GM15510 (cell line): ENCODE data around the gene ST7.

Source experiments
- POLR2A ChIP-seq: IDR thresholded peaks from 3 replicates; pipeline ENCODE4 v1.6.1; 2011; ENCODE audit warnings: borderline replicate concordance; ENCODE audit not compliant: insufficient read length; ENCODE audit errors: extremely low read depth

The ST7 gene

DNA sequence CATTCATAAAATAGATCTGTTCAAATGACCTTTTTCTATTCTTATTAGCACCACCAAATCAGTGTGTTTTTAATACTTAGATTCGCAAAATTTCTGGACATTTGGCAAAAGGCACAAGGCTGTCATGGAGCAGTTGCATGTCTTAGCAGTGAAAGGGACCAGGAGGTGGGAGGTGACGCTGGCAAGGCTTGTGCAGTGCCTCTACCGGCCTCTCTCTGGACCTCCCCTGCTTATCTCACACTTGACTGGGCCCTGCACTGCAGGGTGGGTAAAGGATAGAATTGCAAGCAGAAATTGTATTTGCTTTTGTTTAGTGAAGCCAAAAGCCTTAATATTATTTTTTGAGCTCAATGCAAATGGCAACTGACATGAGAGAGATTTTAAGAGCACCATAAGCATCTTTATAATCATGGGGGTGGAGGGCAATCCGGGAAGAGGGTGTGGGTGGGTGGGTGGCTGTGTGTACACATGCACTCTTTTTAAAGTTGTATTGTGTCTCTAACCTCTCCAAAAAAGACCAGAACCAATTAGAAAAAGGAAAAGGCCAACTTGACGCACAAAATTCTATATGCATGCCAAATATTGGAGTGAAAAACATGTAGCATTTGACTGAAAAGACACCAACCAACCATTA is 263.3 kb downstream of the ST7 start:
- no peak for TF ChIP-seq POLR2A

DNA sequence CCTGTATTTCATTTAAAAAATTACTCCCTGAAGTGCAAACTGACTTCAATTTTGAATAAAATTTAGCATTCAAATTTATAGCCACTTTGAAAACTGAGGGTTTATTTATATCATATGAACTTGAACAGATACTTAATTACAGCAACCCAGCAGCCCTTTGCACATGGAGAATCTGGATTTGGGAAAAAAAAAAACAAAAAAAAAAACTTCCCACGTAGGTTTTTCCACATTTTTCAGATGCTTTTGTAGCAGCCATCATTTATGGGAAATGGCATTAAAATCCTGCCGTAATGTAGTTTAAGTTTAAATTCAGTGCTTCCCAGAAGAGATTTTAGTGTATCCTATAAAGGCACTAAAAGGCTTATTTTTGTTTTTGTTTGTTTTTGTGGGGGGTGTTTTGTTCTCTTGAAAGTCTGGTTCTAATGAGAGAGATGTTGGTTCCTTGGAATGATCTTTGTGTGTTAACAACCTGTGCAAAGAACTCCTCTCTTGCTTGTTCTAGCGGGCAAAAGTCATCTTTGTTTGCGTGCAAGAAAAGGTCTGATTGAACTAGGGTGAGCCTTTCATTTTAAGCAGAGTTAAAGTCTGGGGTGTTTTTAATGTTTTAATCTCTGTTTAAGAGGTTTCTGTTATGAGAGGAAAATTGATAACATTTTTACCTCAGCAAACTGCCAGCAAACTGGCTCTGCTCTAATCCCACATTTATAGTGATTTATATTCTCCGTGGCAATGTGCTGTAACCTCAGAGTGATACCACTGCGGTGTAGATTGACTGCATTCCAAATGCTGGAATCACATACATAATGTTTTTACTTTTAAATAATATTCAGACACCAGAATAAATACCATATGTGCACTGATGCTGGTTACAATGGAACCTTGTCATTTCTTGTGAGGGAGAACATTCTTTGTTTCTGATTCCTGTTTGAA is 264.1 kb downstream of the ST7 start:
- TF ChIP-seq POLR2A: no peak

DNA sequence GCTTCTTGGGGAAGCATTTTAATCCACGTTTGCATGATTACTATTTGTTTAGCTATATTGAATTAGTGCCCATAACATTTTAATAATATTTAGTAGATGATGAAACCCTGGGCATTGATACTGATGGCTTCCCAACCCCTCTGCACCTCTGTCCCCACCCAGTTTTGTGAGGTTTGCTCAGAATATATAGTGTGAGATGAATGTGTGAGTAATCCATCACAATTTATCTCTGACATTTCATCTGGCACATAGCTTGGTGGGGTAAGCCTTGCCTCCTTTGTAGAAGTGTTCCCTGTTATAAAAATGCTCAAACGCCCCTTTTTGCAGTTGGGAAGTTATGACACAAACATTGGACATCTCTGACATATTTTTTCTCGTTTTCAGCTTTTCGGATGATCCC is 265.4 kb downstream of the ST7 start:
- no peak for TF ChIP-seq POLR2A

DNA sequence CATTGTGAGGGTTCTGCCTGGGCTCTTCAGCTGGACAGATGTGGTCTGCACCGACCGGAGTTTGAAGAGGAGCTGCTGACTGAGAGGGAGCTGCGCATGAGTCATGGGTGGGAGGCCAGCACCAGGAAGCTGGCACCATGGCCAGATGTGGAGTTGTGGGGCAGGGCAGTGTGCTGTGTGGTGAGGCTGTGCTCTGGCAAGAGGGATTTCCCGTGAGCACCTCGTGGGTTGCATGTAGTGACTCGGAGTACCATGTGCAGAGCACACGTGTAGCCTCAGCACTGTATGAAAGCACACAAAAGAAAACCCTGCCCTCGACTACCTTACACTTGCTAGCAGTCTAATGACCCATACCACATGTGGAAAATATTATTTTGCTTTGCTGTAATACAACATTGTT is 266.2 kb downstream of the ST7 start:
- no peak for TF ChIP-seq POLR2A

DNA sequence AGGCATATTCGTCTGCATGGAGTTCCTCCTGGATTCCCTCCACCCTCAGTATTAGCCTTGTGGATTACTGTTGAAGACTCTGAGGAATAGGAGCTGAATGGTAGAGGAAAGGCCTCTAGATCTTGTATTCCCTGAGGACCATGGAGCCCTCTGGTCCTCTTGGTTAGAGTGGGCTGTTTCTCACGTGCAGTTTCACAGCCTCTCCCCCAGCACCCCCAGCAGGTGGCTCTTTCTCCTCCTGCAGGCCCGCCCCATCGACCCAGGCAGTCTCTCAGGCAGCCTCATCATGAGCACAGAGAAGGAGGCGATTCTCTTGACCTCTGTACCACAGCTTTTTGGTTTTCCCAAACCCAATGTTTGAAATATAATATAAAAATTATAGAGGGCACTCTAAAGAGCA is 267.5 kb downstream of the ST7 start:
- TF ChIP-seq POLR2A: no peak

DNA sequence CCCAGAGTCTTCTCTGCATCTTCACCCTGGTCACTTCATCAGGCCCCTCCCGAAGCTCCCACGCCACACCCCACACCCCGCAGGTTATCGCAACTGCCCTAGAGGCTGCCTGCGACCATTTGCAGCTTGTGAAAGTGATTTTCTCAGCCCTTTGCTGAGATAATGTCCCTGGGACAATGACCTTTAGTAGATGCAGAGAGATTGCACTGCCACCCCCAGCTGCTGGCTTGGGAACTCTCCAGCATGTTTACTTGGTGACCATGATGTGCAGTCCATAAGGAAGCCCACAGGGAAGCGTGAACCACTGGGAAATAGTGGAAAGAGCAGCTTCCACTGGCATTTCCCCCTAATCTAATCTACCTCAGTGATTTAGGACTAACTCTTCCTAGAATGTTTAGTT is 272.2 kb downstream of the ST7 start:
- no peak for TF ChIP-seq POLR2A

DNA sequence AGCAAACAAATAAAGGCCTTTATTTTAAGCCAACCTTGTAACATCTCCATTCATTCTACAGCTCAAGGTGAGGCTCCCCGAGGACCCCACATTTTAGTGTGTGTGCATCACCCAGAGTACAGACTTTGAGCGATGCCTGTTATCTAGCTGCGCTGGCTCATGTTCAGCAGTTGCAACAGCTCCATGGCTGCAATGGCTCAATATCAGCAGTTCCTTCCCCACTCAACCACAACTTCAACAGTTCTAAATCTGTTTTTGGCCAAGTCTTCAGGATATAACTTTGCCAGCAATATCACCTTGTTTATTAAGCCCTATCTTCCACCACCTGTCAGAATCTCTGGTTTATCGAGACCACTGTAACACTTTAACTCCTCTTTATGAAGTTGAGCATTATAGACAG is 273.8 kb downstream of the ST7 start:
- TF ChIP-seq POLR2A: no peak

DNA sequence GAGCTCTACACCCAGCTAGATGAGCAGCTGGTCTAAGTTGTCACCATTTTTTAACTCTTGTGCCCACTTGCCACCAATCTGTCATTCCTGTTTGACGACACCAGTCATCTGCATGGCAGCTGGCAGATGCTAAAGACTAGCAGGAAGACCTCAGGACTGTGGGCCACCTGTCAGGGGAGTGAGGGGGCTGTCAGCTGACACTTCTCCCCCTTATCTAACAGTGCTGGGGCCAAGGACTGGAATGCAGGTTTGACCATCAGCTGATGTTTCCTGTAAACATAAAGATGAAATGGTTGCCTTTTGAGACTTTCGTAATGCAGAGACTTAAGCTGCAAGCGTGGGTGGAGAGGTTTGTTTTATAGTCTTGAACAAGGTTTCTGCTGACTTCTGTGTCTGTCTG is 276.0 kb downstream of the ST7 start:
- no peak for TF ChIP-seq POLR2A

DNA sequence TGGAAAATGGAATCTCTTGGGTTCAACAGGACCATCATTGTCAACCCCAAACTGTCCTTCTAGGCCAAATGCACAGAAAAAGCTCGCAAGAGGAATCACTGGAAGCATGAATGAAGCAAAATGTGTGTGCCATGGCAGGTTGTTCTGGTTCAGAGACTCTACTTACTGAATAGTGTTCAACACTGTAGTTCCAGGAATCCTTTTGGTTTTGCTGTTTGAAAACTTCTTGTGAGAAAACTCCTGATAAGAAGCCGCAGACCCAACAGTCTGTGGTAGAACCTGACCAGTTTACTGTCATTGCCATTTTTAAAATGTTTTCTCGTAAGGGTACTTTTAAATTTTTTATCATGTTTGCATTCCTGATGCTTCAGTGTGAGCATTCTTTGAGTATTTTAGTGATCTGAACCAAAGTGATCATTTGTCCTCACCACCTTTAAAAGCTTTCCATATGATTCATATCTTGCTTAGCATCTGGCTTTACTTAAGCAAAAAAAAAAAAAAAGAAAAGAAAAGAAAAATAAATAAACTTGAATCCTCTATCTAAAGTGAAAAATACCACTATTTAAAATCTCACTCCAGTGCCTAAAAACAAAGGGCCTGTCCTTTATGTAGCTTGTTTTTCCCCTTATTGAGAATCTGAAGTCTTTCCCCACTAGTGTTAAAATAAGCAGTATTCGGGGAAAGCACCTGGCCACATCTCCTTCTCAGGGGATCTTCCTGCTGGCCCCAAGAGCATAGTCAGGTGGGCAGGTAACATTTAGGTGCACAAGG is 277.2 kb downstream of the ST7 start:
- TF ChIP-seq POLR2A: no peak

DNA sequence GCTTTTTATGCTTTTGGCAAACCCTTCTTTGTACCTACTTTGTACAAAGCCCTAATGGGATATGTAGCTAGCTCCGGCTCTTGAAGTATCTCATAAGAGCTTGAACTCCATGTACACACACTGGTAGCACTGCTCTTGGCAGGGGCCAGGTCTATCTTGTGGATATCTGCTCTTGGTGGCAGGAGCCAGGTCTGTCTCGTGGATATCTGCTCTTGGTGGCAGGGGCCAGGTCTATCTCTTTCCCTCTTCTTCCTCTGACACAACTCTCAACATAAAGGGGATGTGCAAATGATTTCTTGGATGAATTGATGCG is 277.7 kb downstream of the ST7 start:
- TF ChIP-seq POLR2A: no peak

DNA sequence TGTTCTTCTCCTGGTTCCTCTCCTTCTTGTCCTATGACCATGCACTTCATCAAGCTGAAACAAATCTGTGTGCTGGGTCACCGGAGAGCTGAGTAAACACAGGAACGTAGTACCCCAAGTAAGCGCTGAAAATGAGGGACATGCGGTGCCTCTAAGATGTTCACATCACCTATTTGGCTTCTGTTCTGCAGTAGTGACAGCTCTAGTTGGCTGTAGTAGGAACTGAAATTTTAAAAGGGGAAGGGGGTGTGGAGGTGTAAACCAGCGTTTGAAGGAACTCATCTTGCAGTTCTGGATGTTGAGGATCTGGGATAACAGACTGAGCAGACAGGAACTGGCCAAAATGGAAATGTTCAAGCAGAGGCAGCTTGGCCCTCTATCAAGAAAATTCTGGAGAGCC is 284.3 kb downstream of the ST7 start:
- no peak for TF ChIP-seq POLR2A

DNA sequence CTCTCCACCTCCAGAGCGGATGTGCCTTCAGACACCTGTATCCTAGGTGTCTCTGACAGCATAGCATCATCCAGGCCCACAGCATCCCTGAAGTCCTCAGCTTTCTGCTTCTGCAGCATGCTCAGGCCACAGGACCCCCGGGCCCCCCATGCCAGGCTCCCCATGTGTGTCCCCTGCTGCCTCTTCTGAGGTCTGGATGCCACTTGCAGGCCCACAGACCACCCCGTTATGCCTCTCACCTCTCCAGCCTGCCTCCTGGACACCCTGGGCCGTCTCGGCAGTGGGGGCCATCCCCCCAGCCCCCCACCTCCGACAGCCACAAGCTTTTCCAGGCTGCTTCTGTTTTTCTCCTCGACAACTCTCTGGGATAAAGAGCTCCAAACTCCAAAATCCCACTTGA is 285.2 kb downstream of the ST7 start:
- TF ChIP-seq POLR2A: no peak

DNA sequence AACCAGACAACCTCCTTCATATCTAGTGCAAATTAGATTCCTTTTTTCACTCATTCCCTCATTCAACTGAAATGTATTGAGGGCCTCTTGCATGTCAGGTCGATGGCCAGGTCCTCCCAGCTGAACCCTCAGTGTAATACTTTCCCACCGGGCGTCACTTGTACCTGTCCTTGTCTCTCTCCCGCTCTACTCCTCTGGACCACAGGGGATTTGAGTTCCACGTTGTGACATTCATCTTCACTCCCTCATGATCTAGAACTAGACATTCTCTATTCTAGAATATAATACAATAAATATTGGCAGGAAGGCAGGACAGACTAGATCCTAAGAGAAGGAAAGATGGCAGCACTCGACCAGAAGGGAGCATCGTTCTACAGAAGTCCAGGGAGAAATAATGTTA is 285.6 kb downstream of the ST7 start:
- no peak for TF ChIP-seq POLR2A

DNA sequence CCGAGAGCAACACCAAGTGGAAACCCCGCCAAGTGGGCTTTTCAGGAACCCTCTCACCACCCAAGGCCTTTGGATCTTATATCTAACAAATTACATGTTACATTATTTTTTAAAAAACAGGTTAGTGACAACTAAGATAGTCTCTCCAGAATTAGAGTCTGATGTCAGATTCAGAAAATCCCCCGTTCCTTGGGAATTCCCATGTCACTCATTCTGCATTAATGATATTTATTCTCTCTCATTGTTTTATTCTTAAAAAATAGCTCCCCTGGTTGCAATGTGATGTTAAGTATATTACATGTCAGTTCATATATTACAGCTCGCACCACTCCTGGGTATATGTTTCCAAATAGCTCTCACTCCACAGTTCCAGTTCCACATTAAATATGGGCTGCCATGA is 287.8 kb downstream of the ST7 start:
- no peak for TF ChIP-seq POLR2A

DNA sequence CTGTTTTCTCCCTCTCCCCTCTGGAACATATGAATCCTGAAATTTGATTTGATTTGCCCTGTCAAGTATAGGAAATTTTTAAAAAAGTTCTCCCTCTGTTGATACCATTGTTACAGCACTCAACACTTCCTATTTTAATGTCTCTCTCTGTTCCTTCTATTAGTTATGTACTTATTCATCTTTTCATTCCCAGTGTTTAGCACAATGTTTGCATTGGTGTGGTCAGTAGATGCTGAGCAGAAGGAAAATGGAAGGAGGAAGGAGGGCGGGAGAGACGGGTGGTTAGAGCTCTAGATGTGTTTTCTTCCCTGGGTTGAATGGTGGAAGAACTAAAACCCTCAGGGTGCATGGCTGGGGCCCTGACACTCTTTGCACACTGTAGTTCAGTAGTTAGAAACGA is 290.1 kb downstream of the ST7 start:
- no peak for TF ChIP-seq POLR2A

DNA sequence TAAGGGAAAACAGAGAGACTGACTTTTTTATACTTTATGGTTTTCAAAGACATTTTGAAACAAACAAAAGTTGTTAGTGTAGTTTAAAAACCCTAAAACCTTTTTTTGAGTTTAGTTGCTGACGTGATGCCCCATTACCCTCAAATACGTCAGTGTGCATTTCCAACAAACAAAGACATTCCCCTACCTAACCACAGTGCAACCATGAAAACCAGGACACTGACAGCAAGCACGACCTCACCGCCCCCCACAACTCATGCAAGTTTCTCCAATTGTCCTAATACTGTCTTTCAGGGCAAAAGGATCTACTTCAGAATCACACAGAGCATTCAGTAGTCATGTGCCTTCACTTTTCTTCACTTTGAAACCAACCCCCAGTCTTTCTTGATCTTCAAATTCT is 294.5 kb downstream of the ST7 start:
- no peak for TF ChIP-seq POLR2A

DNA sequence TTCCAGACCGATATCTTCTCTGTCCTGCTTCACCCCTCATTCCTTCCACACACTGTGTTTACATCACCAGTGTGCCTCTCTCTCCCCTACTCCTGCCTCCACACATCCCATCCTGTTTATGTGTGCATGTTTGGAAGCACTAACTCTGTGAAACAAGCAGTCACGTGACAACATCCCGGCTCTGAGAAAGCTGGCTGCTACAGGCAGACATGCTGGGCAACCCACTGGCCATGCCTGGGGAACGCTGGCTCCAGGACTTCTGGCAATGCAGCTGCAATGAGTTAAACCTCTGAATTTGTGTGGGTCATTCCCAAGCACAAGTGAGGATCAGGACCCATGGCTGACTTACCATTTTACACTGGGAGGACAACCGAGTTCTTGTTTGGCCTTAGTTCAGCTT is 295.5 kb downstream of the ST7 start:
- TF ChIP-seq POLR2A: no peak

DNA sequence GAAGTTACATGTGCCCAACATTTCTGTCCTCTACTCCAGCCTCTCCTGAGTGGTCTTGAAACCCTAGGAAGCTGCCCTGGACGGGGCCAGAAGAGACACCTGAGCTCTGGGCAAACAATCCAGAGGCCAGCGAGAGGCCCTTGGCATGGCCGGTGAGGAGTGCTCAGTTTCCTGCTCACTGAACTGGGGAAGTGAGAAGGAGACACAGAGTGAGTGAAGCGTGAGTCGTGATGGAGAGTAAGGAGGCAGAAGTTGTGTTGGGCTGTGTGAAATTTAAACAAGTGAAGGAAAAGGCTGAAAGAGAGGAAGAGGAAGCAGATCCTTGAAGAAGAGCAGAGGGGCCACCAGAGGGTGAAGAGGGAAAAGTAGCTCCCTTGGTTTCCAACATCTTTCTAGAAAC is 296.4 kb downstream of the ST7 start:
- TF ChIP-seq POLR2A: no peak
